Fibroblast of lung (primary cell): ENCODE data around the gene RUSC1. TPM values are rescaled to one million over a fixed set of nuclear protein-coding genes. Genes with fewer than 3 reads are reported as not detected.

ENCODE experiments used
- DNase-seq, 2 donors: peaks; one replicate each; pipeline versions ENCODE4 v3.0.0 to v3.0.0-alpha.2; 2010; ENCODE audit warnings: low read depth in 2 of 2
- H2AFZ ChIP-seq: 2 replicates; pipeline ENCODE4 v1.5.1; 2012; ENCODE audit warnings: low read length, control low read depth, inconsistent platforms
- H3K27ac ChIP-seq: 2 replicates; pipeline ENCODE4 v1.5.1; 2011; ENCODE audit warnings: low read length, control low read depth; ENCODE audit not compliant: insufficient read depth
- H3K27me3 ChIP-seq: 2 replicates; pipeline ENCODE4 v1.5.1; 2011; ENCODE audit warnings: mild to moderate bottlenecking, low read length; ENCODE audit not compliant: control insufficient read depth, insufficient read depth
- H3K36me3 ChIP-seq: 2 replicates; pipeline ENCODE4 v1.5.1; 2011; ENCODE audit warnings: low read length; ENCODE audit not compliant: control insufficient read depth, insufficient read depth
- H3K4me1 ChIP-seq: 2 replicates; pipeline ENCODE4 v1.5.1; 2011; ENCODE audit warnings: low read length; ENCODE audit not compliant: control insufficient read depth, insufficient read depth; ENCODE audit errors: extremely low read depth
- H3K4me2 ChIP-seq: 2 replicates; pipeline ENCODE4 v1.5.1; 2011; ENCODE audit warnings: low read length, control low read depth; ENCODE audit not compliant: insufficient read depth; ENCODE audit errors: extremely low read depth
- H3K4me3 ChIP-seq, 4 experiments: fragments of 200-600 bp in 1 of 4; sonication (generic) in 1 of 4; replicated peaks in 1 of 4; 2 replicates each; pipeline ENCODE4 v1.5.1; 2011 to 2016; ENCODE audit warnings: low read length in 4 of 4, low read depth in 3 of 4, mild to moderate bottlenecking in 3 of 4, control low read depth in 2 of 4, inconsistent platforms in 1 of 4, mixed read lengths in 1 of 4; ENCODE audit not compliant: insufficient read depth in 1 of 4; ENCODE audit errors: control extremely low read depth in 1 of 4
- H3K79me2 ChIP-seq: 2 replicates; pipeline ENCODE4 v1.5.1; 2012; ENCODE audit warnings: mild to moderate bottlenecking, low read length, inconsistent platforms; ENCODE audit not compliant: control insufficient read depth, insufficient read depth
- H3K9ac ChIP-seq: 2 replicates; pipeline ENCODE4 v1.5.1; 2011; ENCODE audit warnings: mild to moderate bottlenecking, low read length, control low read depth; ENCODE audit not compliant: insufficient read depth
- H3K9me3 ChIP-seq: 2 replicates; pipeline ENCODE4 v1.5.1; 2012; ENCODE audit warnings: low read depth, low read length; ENCODE audit not compliant: control insufficient read depth, insufficient read depth
- H4K20me1 ChIP-seq: 2 replicates; pipeline ENCODE4 v1.5.1; 2011; ENCODE audit warnings: low read length; ENCODE audit not compliant: control insufficient read depth, insufficient read depth; ENCODE audit errors: extremely low read depth
- EZH2 ChIP-seq: IDR thresholded peaks from 2 replicates; pipeline ENCODE4 v1.5.1; 2012; ENCODE audit warnings: low read length, control low read depth, mild to moderate bottlenecking; ENCODE audit errors: missing control alignments
- polyA plus RNA-seq, 2 donors: library from polyadenylated mRNA; depleted of rRNA in 1 of 2; stranded (reverse) in 1 of 2; unstranded in 1 of 2; fragments of >200 nt; gene quantifications; 2 replicates each; pipeline ENCODE4 v1.2.1, GENCODE V29; 2011 to 2012; ENCODE audit warnings: missing spikeins in 1 of 2
- total RNA-seq: library from RNA; depleted of rRNA; stranded (reverse); fragments of >200 nt; gene quantifications from 2 replicates; pipeline ENCODE4 v1.2.1, GENCODE V29; 2014
- TF ChIP-seq, protein P1 (sequence below), 2 donors: IDR thresholded peaks in 1 of 2; conservative IDR thresholded peaks in 1 of 2; 1 replicate in 1 of 2; 2 replicates in 1 of 2; pipeline ENCODE4 v1.5.1; 2011 to 2012; ENCODE audit warnings: low read length in 2 of 2, control low read depth in 1 of 2, inconsistent platforms in 1 of 2, low read depth in 1 of 2, mild to moderate bottlenecking in 1 of 2

RUSC1 gene
- total and polyA plus RNA-seq, 2 donors (not counting 1 experiment from before 2014, with no cell fraction given) = 12.6 to 16.4 TPM

- H2AFZ ChIP-seq = no peak overlapping the region
- TF ChIP-seq EZH2 = no peak
- TF ChIP-seq, protein P1, sequence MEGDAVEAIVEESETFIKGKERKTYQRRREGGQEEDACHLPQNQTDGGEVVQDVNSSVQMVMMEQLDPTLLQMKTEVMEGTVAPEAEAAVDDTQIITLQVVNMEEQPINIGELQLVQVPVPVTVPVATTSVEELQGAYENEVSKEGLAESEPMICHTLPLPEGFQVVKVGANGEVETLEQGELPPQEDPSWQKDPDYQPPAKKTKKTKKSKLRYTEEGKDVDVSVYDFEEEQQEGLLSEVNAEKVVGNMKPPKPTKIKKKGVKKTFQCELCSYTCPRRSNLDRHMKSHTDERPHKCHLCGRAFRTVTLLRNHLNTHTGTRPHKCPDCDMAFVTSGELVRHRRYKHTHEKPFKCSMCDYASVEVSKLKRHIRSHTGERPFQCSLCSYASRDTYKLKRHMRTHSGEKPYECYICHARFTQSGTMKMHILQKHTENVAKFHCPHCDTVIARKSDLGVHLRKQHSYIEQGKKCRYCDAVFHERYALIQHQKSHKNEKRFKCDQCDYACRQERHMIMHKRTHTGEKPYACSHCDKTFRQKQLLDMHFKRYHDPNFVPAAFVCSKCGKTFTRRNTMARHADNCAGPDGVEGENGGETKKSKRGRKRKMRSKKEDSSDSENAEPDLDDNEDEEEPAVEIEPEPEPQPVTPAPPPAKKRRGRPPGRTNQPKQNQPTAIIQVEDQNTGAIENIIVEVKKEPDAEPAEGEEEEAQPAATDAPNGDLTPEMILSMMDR (conservative IDR thresholded peaks at IDR 0.05 in 1 of 2, IDR thresholded peaks at IDR 0.05 in 1 of 2; ENCODE audit: low read depth in 1 of 2, low read length in 2 of 2) = no peak
- no peak overlapping the region for H3K9ac ChIP-seq
- no peak overlapping the region for H3K4me2 ChIP-seq
- DNase-seq = no peak
- no peaks in the 10 kb centered on the region for H3K9me3 ChIP-seq
- H3K36me3 ChIP-seq = peaks cover 7% of the 10 kb centered on the region
- H3K27me3 ChIP-seq = no peaks in the 10 kb centered on the region
- H3K79me2 ChIP-seq = peaks cover 4% of the 10 kb centered on the region
- no peaks in the 10 kb centered on the region for H4K20me1 ChIP-seq
- H3K4me3 ChIP-seq = no peak overlapping the region
- no peak overlapping the region for H3K27ac ChIP-seq
- H3K4me1 ChIP-seq = no peaks in the 10 kb centered on the region
Measured at GRCh38 chr1:155329980-155330598, 9.4 kb downstream of the RUSC1 start.

DNA sequence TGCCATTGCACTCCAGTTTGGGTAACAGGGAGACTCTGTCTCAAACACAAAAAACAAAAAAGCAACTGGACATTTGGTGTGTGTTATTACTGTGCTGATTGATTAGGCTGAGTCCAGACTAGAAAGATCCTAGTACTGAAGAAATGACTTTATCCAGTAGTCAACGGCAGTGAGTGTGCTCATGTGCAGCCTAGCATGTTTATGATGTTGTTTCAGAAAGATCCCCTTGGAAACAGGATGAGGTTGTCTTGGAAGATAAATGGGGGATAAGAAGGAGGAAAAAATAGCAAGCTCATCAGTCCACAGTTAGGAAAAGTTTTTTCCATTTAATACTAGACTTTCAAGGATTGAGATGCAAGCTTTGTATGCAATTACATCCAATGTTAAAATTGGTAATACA, 14.3 kb downstream of the RUSC1 start:
- no peak overlapping the region for H2AFZ ChIP-seq
- TF ChIP-seq, protein P1 (conservative IDR thresholded peaks at IDR 0.05 in 1 of 2, IDR thresholded peaks at IDR 0.05 in 1 of 2; ENCODE audit: low read depth in 1 of 2, low read length in 2 of 2) = no peak
- no peak for TF ChIP-seq EZH2
- no peaks in the 10 kb centered on the region for H4K20me1 ChIP-seq

GRCh38 chr1:155339515-155340097, 18.9 kb downstream of the RUSC1 start:
- H3K4me1 ChIP-seq = no peaks in the 10 kb centered on the region
- no peak overlapping the region for H3K4me2 ChIP-seq
- H3K36me3 ChIP-seq = peaks cover 12% of the 10 kb centered on the region
- no peaks in the 10 kb centered on the region for H3K9me3 ChIP-seq
- H3K4me3 ChIP-seq = no peak overlapping the region
- H2AFZ ChIP-seq = no peak overlapping the region
- no peaks in the 10 kb centered on the region for H3K27me3 ChIP-seq
- no peaks in the 10 kb centered on the region for H4K20me1 ChIP-seq
- TF ChIP-seq, protein P1 (conservative IDR thresholded peaks at IDR 0.05 in 1 of 2, IDR thresholded peaks at IDR 0.05 in 1 of 2; ENCODE audit: low read depth in 1 of 2, low read length in 2 of 2) = no peak
- no peak for TF ChIP-seq EZH2
- no peaks in the 10 kb centered on the region for H3K79me2 ChIP-seq
- no peak overlapping the region for H3K27ac ChIP-seq
- DNase-seq = peak in 1 of 2 donors; percentile 33
- H3K9ac ChIP-seq = no peak overlapping the region

More for the DNA sequence above, 14.3 kb downstream of the RUSC1 start:
- no peak overlapping the region for H3K27ac ChIP-seq
- no peak overlapping the region for H3K9ac ChIP-seq
- H3K79me2 ChIP-seq = no peaks in the 10 kb centered on the region
- H3K4me2 ChIP-seq = no peak overlapping the region
- peaks cover 9% of the 10 kb centered on the region for H3K36me3 ChIP-seq
- DNase-seq = peak in 1 of 2 donors; percentile 27
- H3K4me3 ChIP-seq = no peak overlapping the region
- H3K9me3 ChIP-seq = no peaks in the 10 kb centered on the region
- no peaks in the 10 kb centered on the region for H3K4me1 ChIP-seq
- H3K27me3 ChIP-seq = no peaks in the 10 kb centered on the region
